ENCODE results near the gene NEDD9.

- no peak for TF ChIP-seq MXI1 (IDR thresholded peaks at IDR 0.05; ENCODE audit: low read depth, low read length)
- no peak for TF ChIP-seq CTCF (IDR thresholded peaks at IDR 0.05 in 2 of 3, conservative IDR thresholded peaks at IDR 0.05 in 1 of 3; ENCODE audit: control insufficient read depth in 2 of 3, extremely low read depth in 1 of 3, insufficient read depth in 1 of 3, low read depth in 3 of 3, low read length in 3 of 3)
Measured at GRCh38 chr6:11282245-11282644, 49.8 kb upstream of the NEDD9 start.

Data from GM12878 (cell line).